Measurements from ENCODE around the gene TMEM185B. TPM values are rescaled to one million over a fixed set of nuclear protein-coding genes. Genes with fewer than 3 reads are reported as not detected.

The TMEM185B gene
- total and polyA plus RNA-seq, 8 donors: 18.7 to 29.1 (median 24.8) TPM

DNA sequence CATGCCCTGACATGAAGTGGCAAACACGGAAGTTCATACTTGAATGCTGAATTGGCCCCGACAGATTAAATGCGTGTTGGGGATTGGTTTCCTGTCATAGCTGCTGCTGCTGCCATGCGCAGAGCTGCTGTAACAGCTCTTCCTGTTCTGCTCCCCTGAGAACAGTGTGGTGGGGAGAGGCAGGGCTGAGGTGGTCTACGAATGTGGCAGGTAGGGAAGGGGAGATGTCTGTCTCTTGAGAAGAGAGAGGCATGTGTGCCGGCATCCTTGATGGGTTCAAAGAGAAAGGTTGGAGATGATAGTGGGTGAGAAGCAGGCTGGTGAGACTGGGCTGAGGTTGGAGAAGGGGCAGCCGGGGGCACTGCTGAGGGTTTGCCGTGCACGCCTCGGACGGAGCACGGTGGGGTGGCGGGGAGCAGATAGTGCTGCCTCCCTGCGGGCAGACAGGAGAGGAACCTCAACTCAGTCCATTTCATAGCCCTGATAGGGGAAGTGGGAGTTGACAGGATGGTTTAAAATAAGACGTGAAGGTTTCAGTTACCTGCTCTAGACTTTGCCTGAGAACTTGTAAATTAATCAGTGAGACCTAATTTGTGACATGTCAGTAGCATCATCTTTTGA lies 46.1 kb downstream of the TMEM185B start:
- Histone ChIP-seq H3K27me3 (no peaks in the 10 kb centered on the region), H3K36me3 (no peaks in the 10 kb centered on the region), H3K27ac (peak overlapping the region; percentile 54 to 77), H3K9me3 (no peaks in the 10 kb centered on the region), H3K4me1 (peaks cover 0 to 22% of the 10 kb centered on the region in 2 donors), H3K4me3 (peak overlapping the region in 1 of 2 donors; percentile 35)
- peak in 3 of 4 donors; percentile 13 to 91 (median 57) for DNase-seq
- ATAC-seq: peak; percentile 70
- TF ChIP-seq, protein P1, sequence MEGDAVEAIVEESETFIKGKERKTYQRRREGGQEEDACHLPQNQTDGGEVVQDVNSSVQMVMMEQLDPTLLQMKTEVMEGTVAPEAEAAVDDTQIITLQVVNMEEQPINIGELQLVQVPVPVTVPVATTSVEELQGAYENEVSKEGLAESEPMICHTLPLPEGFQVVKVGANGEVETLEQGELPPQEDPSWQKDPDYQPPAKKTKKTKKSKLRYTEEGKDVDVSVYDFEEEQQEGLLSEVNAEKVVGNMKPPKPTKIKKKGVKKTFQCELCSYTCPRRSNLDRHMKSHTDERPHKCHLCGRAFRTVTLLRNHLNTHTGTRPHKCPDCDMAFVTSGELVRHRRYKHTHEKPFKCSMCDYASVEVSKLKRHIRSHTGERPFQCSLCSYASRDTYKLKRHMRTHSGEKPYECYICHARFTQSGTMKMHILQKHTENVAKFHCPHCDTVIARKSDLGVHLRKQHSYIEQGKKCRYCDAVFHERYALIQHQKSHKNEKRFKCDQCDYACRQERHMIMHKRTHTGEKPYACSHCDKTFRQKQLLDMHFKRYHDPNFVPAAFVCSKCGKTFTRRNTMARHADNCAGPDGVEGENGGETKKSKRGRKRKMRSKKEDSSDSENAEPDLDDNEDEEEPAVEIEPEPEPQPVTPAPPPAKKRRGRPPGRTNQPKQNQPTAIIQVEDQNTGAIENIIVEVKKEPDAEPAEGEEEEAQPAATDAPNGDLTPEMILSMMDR (IDR thresholded peaks at IDR 0.05): peak in 1 of 2 donors; percentile 41
- intact Hi-C loops (cut with DNase I): no loop called here

DNA sequence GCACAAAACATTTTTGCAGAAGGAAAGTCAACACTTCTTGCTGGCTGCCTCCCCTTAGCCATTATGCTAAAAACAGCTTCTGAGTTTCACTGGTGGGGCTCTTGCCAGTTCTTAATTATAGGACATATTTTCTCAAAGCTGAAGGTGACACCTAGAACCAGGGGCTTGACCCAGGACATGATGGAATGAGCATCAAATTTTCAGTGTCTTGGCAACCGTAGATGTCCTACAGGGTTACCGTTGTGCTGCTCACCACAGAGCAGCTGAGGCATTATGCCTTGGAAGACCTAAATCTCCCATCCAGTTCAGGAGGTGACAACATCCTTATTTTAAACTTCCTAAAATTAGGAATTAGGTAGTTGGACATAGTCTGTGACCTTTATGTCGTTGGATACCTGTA lies 46.7 kb downstream of the TMEM185B start:
- Histone ChIP-seq H3K4me1 (peaks cover 0 to 22% of the 10 kb centered on the region in 2 donors), H3K27me3 (no peaks in the 10 kb centered on the region), H3K4me3 (no peak overlapping the region), H3K9me3 (no peaks in the 10 kb centered on the region), H3K27ac (peak overlapping the region; percentile 54 to 77), H3K36me3 (no peaks in the 10 kb centered on the region)
- TF ChIP-seq, protein P1 (IDR thresholded peaks at IDR 0.05): no peak
- ATAC-seq: no peak
- intact Hi-C loops (cut with DNase I): no loop called here
- no peak for DNase-seq

DNA sequence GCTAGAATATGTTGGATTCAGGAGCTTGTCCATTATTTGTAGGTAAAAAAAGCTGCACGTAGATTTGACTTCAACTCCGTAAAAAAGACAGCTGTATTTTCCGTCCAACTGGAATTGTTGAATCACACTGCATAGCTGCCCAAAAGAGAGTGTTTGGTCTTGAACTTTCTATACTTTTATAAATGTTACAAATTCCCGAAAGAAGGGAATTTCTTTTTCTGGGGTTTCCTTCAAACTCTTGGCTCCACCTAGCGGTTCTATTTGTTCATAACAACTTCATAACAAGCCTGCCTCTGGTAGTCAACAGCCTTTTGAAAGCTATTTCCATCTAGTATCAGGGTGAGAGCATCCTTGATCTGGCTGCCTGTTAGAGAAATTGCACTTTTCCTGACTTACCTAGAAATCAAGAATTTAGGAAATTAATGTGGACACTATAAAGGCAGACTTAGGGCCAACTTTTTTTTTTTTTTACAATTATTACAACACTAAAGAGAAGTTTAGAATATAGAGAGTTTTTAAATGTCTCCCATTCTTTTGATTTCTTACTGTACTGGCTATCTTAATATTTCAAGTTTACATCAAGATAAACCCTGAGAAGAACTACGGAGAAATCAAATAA lies 48.1 kb downstream of the TMEM185B start:
- Histone ChIP-seq H3K27me3 (no peaks in the 10 kb centered on the region), H3K4me3 (no peak overlapping the region), H3K36me3 (no peaks in the 10 kb centered on the region), H3K9me3 (no peaks in the 10 kb centered on the region), H3K4me1 (peaks cover 0 to 22% of the 10 kb centered on the region in 2 donors), H3K27ac (peak overlapping the region in 1 of 2 donors; percentile 21)
- DNase-seq (peak in 2 of 4 donors; percentile 67 to 72), ATAC-seq (peak; percentile 77)
- intact Hi-C loops (cut with DNase I): no loop called here
- TF ChIP-seq, protein P1 (IDR thresholded peaks at IDR 0.05): peak; percentile 72 to 78

Other genes starting within 250 kb of the TMEM185B start
- gene EPB41L5, start 210.3 kb downstream of the TMEM185B start, total RNA-seq: 10 to 100 TPM; 36.2 to 53.8 TPM
- gene EPB41L5, start 210.3 kb downstream of the TMEM185B start, polyA plus RNA-seq (ENCODE audit: insufficient read length in 6 of 6): 10 to 100 TPM; 36.0 to 43.0 (median 38.9) TPM
- 10 to 100 TPM; 50.5 to 68.1 TPM for gene RALB, start 29.5 kb upstream of the TMEM185B start, total RNA-seq
- gene RALB, start 29.5 kb upstream of the TMEM185B start, polyA plus RNA-seq (ENCODE audit: insufficient read length in 6 of 6): 100 to 1,000 TPM; 101 to 143 (median 115) TPM
- gene INHBB, start 122.7 kb upstream of the TMEM185B start, total RNA-seq: 1 to 10 TPM in 1 of 2 donors, under 1 TPM in 1; 0.67 to 2.0 TPM
- under 1 TPM; 0.21 to 0.50 (median 0.28) TPM for gene INHBB, start 122.7 kb upstream of the TMEM185B start, polyA plus RNA-seq (ENCODE audit: insufficient read length in 6 of 6)